Activated CD8-positive, alpha-beta T cell treated with anti-CD3 and anti-CD28 coated beads, Interleukin-2, amount 10 ng/mL, durations not matched to agents 7 days and 5 days (primary cell): Measurements from ENCODE around the gene C4BPA. TPM values are rescaled to one million over a fixed set of nuclear protein-coding genes. Genes with fewer than 3 reads are reported as not detected.

Source experiments
- ATAC-seq: fragments of 150-1000 bp; cut with Tn5 transposase; one replicate; pipeline ENCODE4 v1.10.0; 2021; ENCODE audit warnings: moderate library complexity
- CTCF ChIA-PET: fragments of 350-600 bp; sonication (Branson Sonifier 250); formaldehyde crosslinking; loops from one replicate; lab custom pipeline; 2021; ENCODE audit warnings: antibody characterized with exemption; lab: Charles Lee
- POLR2A ChIA-PET: fragments of 350-600 bp; sonication (Branson Sonifier 250); formaldehyde crosslinking; loops from one replicate; lab custom pipeline; 2021; ENCODE audit warnings: antibody characterized with exemption; lab: Charles Lee
- DNase-seq: peaks from one replicate; pipeline ENCODE4 v3.0.0-alpha.2; 2020
- H3K27ac Mint-ChIP-seq: one replicate; pipeline ENCODE4 v1.8.0; 2021; ENCODE audit warnings: mild to moderate bottlenecking, mixed read lengths
- H3K27me3 Mint-ChIP-seq: one replicate; pipeline ENCODE4 v1.8.0; 2021; ENCODE audit warnings: low read depth, mixed read lengths
- H3K36me3 Mint-ChIP-seq: one replicate; pipeline ENCODE4 v1.8.0; 2021; ENCODE audit warnings: low read depth, mixed read lengths
- H3K4me1 Mint-ChIP-seq: one replicate; pipeline ENCODE4 v1.8.0; 2021; ENCODE audit warnings: low read depth, mixed read lengths
- H3K4me3 Mint-ChIP-seq: one replicate; pipeline ENCODE4 v1.8.0; 2021; ENCODE audit warnings: mild to moderate bottlenecking, mixed read lengths
- H3K9me3 Mint-ChIP-seq: one replicate; pipeline ENCODE4 v1.8.0; 2022; ENCODE audit warnings: mixed read lengths; ENCODE audit not compliant: insufficient read depth
- total RNA-seq, 2 experiments: library from RNA; stranded (reverse); gene quantifications; one replicate each; pipeline ENCODE4 v1.2.3, GENCODE V29; 2021

Gene C4BPA
- total RNA-seq, 2 experiments from 2014 or later = not detected

DNA sequence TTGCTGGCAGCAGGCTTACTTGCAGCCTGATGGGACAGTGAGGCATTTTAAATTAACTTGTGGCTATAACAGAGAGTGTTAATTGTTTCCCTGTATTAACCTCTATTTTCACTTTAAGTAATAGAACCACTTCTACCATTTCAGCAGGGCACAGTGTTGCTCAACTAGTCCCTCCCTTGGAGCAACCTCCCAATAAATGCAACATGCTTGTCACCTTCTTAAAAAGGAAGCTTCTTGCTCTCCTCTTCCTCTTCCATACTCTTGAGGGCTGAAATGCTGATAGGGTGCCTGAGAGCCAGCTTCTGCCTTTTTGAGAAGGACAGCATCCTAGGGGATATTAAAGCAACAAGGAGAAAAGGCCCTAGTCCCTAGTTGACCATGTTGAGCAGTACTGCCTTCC, 52.1 kb downstream of the C4BPA start:
- peaks cover 11% of the 10 kb centered on the region for H3K9me3 Mint-ChIP-seq
- ATAC-seq (no peak), DNase-seq (no peak)
- ChIA-PET CTCF (no interaction called here), POLR2A (no interaction called here)
- H3K36me3 Mint-ChIP-seq = peaks cover 5% of the 10 kb centered on the region
- H3K4me3 Mint-ChIP-seq = no peak overlapping the region
- H3K27me3 Mint-ChIP-seq = peaks cover 4% of the 10 kb centered on the region
- no peak overlapping the region for H3K27ac Mint-ChIP-seq
- no peaks in the 10 kb centered on the region for H3K4me1 Mint-ChIP-seq

DNA sequence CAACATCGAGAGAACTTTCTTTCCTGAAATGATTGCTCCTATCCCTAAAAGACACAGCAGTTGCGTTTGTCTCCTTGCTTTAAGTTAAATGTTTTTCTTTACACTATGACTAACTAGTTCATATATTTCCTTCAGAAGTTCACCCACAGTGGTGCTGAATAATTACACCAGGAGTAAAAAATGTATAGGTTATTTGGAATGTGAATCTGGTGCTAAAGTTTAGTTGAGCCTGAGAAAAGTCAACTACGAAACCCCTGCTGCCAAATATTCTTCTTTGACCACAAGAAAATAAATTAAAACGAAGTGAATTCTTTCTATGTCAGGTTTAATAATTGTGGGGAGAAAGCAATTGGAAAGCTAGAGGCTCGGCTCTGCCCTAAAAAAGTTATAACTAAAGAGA, 52.8 kb downstream of the C4BPA start:
- DNase-seq = no peak
- no peaks in the 10 kb centered on the region for H3K4me1 Mint-ChIP-seq
- peaks cover 3% of the 10 kb centered on the region for H3K9me3 Mint-ChIP-seq
- ChIA-PET POLR2A (no interaction called here), CTCF (no interaction called here)
- peaks cover 4% of the 10 kb centered on the region for H3K27me3 Mint-ChIP-seq
- H3K27ac Mint-ChIP-seq = no peak overlapping the region
- ATAC-seq = no peak
- H3K36me3 Mint-ChIP-seq = no peaks in the 10 kb centered on the region
- H3K4me3 Mint-ChIP-seq = no peak overlapping the region

DNA sequence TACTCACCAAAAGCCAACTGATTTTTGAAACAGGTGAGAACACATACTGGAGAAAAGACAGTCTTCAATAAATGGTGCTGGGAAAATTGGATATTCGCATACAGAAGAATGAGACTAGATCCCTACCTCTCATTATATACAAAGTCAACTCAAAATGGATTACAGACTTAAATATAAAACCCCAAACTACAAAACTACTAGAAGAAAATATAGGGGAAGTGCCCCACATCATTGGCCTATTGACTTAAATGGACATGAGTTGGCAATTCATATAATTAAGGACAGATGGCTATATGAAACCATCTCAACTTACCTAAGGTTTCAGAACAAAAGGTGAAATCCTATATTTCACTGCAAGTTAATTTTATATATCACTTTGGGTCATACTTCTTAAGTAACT, 60.1 kb downstream of the C4BPA start:
- ATAC-seq (no peak), DNase-seq (no peak)
- Mint-ChIP-seq H3K9me3 (peaks cover 8% of the 10 kb centered on the region), H3K4me3 (no peak overlapping the region), H3K27ac (no peak overlapping the region), H3K4me1 (no peaks in the 10 kb centered on the region), H3K27me3 (peaks cover 2% of the 10 kb centered on the region), H3K36me3 (no peaks in the 10 kb centered on the region)
- ChIA-PET CTCF (no interaction called here), POLR2A (no interaction called here)

DNA sequence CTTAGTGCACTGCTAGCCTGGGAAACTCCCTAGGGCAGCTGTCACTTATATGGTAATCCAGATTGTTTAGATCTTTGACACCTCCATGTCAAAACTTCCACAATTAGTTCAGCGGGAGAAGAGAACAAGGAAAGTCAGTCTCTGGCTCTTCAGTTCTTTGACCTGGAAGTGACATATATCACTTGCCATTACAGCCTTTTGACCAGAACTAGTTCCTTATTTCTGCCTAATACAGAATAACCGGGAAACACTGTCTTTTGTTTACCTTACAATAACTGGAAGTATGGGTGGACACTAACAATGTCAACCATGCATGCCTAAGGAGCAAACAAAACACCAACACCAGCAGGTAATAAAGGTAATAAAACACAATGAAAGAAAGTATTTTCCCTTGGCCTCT, 68.3 kb downstream of the C4BPA start:
- Mint-ChIP-seq H3K27ac (no peak overlapping the region), H3K9me3 (no peaks in the 10 kb centered on the region), H3K4me1 (peaks cover 7% of the 10 kb centered on the region), H3K36me3 (no peaks in the 10 kb centered on the region), H3K27me3 (no peaks in the 10 kb centered on the region), H3K4me3 (no peak overlapping the region)
- DNase-seq (no peak), ATAC-seq (no peak)
- CTCF ChIA-PET = no interaction called here
- POLR2A ChIA-PET = no interaction called here

DNA sequence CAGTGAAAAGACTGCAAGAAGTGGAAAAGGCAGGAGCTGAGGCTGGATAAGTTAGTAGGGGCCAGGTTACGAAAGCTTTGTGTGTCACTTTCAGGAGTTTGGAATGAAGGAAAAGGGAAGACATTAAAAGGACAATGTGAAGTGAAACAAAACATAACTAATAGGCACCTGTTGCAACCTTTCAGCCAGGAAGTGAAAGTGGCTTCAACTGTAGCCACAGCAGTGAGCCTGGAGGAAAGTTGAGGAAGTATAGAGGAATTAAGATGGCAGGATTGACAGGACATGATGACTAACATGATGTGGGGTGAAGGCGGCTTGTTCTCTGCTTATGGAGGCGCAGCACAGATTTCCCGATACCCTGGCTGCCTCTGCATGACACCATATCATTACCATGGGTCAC, 68.9 kb downstream of the C4BPA start:
- Mint-ChIP-seq H3K4me3 (no peak overlapping the region), H3K9me3 (no peaks in the 10 kb centered on the region), H3K27me3 (no peaks in the 10 kb centered on the region), H3K4me1 (peaks cover 7% of the 10 kb centered on the region), H3K27ac (no peak overlapping the region), H3K36me3 (no peaks in the 10 kb centered on the region)
- no peak for ATAC-seq
- POLR2A ChIA-PET = no interaction called here
- CTCF ChIA-PET = no interaction called here
- DNase-seq = no peak

DNA sequence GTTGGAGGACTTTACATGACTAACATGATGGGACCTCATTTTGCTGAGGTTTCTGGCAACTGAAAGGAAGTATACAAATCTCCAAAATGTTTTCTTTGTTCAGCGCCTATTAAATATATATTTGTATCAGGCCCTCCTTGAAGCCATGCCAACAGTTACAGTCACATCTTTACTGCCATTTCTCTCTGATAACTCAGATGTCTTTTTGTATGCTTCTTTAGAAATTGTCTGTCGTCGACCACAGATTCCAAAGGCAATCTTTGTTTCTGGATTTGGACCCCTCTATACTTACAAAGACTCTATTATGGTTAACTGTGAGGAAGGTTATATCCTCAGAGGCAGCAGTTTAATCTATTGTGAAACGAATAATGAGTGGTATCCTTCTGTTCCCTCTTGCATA, 69.4 kb downstream of the C4BPA start:
- ATAC-seq = no peak
- Mint-ChIP-seq H3K27me3 (no peaks in the 10 kb centered on the region), H3K9me3 (no peaks in the 10 kb centered on the region), H3K27ac (no peak overlapping the region), H3K36me3 (no peaks in the 10 kb centered on the region), H3K4me1 (peaks cover 7% of the 10 kb centered on the region), H3K4me3 (no peak overlapping the region)
- DNase-seq = no peak
- CTCF ChIA-PET = no interaction called here
- POLR2A ChIA-PET = no interaction called here

DNA sequence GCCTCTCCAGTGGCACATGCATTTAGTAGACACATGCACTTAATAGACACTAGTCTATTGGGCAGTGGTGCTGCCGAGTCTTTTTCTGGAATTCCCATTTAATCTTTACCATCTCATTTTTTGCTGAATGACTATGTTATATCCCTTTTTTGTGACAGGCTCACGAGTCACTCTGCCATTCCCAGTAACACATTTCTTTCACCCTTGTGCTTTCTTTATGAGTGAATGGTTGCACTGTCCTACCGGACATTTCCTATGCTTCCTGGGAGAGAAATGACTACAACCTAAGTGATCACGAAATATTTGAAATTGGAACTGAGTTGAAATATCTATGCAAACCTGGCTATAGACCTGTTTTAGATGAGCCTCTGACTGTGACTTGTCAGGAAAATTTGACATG, 70.9 kb downstream of the C4BPA start:
- DNase-seq (no peak), ATAC-seq (no peak)
- Mint-ChIP-seq H3K9me3 (no peaks in the 10 kb centered on the region), H3K4me3 (no peak overlapping the region), H3K27me3 (no peaks in the 10 kb centered on the region), H3K27ac (no peak overlapping the region), H3K36me3 (no peaks in the 10 kb centered on the region), H3K4me1 (peaks cover 7% of the 10 kb centered on the region)
- POLR2A ChIA-PET = no interaction called here
- CTCF ChIA-PET = no interaction called here

DNA sequence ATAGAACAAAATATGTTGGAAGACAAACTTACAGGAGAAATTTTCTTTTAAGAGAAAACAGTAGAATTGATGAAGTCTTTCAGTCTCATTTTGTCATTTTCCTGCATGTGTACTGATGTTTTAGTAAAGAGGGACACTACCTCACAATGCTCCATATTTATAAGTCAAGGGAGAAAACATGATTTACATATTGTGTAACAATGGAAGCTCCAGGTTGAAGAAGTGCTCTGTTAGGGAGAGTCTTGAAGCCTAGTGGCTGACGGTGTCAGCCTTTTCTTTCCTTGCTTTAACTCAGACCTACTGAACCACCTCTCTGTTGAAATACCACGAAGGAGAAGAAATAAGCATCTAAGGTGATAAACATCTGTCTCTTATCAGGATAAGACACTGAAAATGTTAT, 75.0 kb downstream of the C4BPA start:
- H3K27me3 Mint-ChIP-seq = peaks cover 1% of the 10 kb centered on the region
- ChIA-PET CTCF (no interaction called here), POLR2A (no interaction called here)
- no peaks in the 10 kb centered on the region for H3K4me1 Mint-ChIP-seq
- no peak for ATAC-seq
- no peaks in the 10 kb centered on the region for H3K9me3 Mint-ChIP-seq
- H3K36me3 Mint-ChIP-seq = no peaks in the 10 kb centered on the region
- no peak overlapping the region for H3K27ac Mint-ChIP-seq
- no peak for DNase-seq
- no peak overlapping the region for H3K4me3 Mint-ChIP-seq

DNA sequence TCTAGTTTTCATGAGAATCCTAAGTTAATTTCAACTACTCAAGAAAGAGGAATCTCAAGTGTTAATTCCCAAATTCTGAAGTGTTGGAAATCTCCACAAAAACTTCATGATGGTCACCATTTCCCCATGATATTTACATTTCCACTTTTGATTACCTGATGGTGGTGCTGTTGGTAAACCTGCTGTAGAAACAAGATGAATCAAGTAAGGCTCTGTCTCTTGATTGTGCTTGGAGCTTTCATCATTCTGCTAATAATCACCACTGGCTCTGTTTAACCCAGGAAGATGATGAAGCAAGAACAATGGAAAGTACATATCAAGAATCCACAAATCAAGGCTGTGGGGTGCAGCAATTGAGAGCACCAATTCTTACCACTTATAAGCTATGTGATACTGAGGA, 77.8 kb downstream of the C4BPA start:
- Mint-ChIP-seq H3K4me3 (no peak overlapping the region), H3K9me3 (no peaks in the 10 kb centered on the region), H3K36me3 (no peaks in the 10 kb centered on the region), H3K27ac (no peak overlapping the region), H3K27me3 (peaks cover 1% of the 10 kb centered on the region), H3K4me1 (no peaks in the 10 kb centered on the region)
- no peak for ATAC-seq
- ChIA-PET POLR2A (no interaction called here), CTCF (interaction anchor here (0.7 to 1.0 kb wide), 2 partner anchors 80 to 318 kb away, joined by 3 to 4 read pairs; no protein-coding TSS in a partner anchor)
- no peak for DNase-seq

DNA sequence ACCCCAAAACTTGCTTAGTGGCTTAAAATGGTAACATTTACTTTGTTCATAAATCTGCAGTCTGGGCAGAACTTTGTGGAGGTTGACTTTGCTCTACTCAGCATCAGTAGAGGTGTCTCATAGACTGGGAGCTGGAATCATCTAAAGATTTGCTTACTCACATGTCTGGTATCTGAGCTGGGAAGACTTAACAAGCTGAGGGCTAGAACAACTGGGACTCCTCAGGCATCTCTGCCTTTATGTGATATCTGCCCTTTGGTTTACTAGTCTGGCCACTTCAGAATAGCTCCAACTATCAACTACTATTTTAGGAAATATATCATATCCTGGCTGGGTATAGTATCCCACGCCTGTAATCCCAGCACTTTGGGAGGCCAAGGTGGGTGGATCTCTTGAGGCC, 82.5 kb downstream of the C4BPA start:
- no peaks in the 10 kb centered on the region for H3K27me3 Mint-ChIP-seq
- DNase-seq (no peak), ATAC-seq (no peak)
- H3K27ac Mint-ChIP-seq = no peak overlapping the region
- no peak overlapping the region for H3K4me3 Mint-ChIP-seq
- H3K9me3 Mint-ChIP-seq = peaks cover 4% of the 10 kb centered on the region
- H3K4me1 Mint-ChIP-seq = peaks cover 3% of the 10 kb centered on the region
- ChIA-PET CTCF (interaction anchor here (1.1 to 2.8 kb wide), 2 partner anchors 34 to 218 kb away, joined by 3 to 9 read pairs; no protein-coding TSS in a partner anchor), POLR2A (no interaction called here)
- no peaks in the 10 kb centered on the region for H3K36me3 Mint-ChIP-seq

DNA sequence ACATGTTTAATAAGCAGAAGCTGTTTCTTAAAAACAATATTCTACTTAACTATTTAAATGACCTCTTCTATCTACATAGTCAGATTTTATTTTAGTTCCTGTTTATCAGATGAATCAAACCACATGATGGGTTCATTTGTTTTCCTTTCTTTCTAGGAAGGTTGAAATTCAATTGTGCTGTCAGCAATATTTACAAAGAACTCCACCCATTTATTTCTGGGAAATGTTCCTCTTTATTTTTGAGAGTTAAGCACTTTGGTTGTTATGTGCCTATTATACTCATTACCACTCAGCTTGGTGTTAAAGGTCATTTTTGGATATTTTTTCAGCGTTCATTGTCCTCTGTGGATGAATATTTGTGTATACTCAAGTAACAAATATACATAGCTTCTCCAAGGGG, 84.9 kb downstream of the C4BPA start:
- Mint-ChIP-seq H3K27me3 (peaks cover 2% of the 10 kb centered on the region), H3K4me1 (peaks cover 3% of the 10 kb centered on the region), H3K4me3 (no peak overlapping the region), H3K9me3 (peaks cover 4% of the 10 kb centered on the region), H3K27ac (no peak overlapping the region), H3K36me3 (no peaks in the 10 kb centered on the region)
- ChIA-PET CTCF (no interaction called here), POLR2A (no interaction called here)
- DNase-seq (no peak), ATAC-seq (no peak)

DNA sequence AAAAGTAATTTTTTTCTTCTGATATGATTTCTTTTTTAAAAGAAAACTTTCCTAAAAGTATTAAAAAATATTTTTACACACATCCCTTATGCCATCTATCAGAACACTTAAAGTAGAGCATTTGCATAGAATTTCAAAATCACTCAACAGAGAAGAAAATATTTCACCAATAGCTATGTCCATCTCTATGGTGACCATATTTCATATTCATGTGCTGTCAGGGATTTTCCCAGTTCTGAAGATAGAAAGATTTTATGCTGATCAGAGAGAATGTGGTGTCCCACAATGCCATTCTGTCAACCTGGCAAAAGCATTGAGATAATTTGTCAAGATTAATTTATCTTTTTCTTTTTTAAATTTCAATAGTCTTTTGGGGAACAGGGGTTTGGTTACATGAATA, 87.0 kb downstream of the C4BPA start:
- H3K27ac Mint-ChIP-seq = no peak overlapping the region
- no peak for ATAC-seq
- H3K4me1 Mint-ChIP-seq = peaks cover 3% of the 10 kb centered on the region
- H3K4me3 Mint-ChIP-seq = no peak overlapping the region
- CTCF ChIA-PET = no interaction called here
- DNase-seq = no peak
- POLR2A ChIA-PET = no interaction called here
- peaks cover 4% of the 10 kb centered on the region for H3K9me3 Mint-ChIP-seq
- peaks cover 2% of the 10 kb centered on the region for H3K27me3 Mint-ChIP-seq
- no peaks in the 10 kb centered on the region for H3K36me3 Mint-ChIP-seq

DNA sequence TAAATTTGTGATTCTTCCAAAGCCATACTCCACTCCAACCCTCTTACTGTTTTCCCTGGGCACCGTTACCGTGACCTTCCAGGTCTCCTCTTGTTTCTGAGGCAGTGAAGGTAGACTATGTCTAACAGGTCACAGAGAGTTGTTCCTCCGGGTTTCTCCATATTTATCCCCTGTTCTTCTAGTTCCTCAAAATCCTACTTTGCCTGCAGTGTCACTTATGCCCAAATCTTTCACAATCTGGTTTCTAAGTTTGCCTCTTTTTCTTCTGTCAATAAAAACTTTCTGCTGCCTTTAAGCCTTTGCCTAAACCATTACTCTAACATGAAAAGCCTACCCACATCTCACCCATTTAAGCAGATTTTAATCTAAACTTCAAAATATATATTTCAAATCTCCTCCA, 87.7 kb downstream of the C4BPA start:
- Mint-ChIP-seq H3K27ac (no peak overlapping the region), H3K4me3 (no peak overlapping the region), H3K4me1 (peaks cover 3% of the 10 kb centered on the region), H3K36me3 (no peaks in the 10 kb centered on the region), H3K27me3 (peaks cover 2% of the 10 kb centered on the region), H3K9me3 (peaks cover 4% of the 10 kb centered on the region)
- DNase-seq = no peak
- ChIA-PET POLR2A (no interaction called here), CTCF (no interaction called here)
- ATAC-seq = no peak
